Liver (tissue), 9 donors: ENCODE data around the gene GALNTL6. TPM values are rescaled to one million over a fixed set of nuclear protein-coding genes. Genes with fewer than 3 reads are reported as not detected.

Experiments
- DNase-seq: peaks from one replicate; pipeline ENCODE4 v3.0.0-alpha.2; 2017; ENCODE audit warnings: low spot score
- H3K27ac ChIP-seq, 2 donors: one replicate each; pipeline ENCODE4 v1.7.0; 2013; ENCODE audit warnings: inconsistent platforms in 2 of 2, low read length in 2 of 2, control low read depth in 1 of 2, low read depth in 1 of 2, mild to moderate bottlenecking in 1 of 2
- H3K27me3 ChIP-seq, 4 donors: one replicate each; pipeline versions ENCODE4 v1.6.1 to v1.7.0; 2013; ENCODE audit warnings: low read length in 3 of 4, inconsistent platforms in 1 of 4, mild to moderate bottlenecking in 1 of 4, moderate library complexity in 1 of 4; ENCODE audit not compliant: control insufficient read depth in 4 of 4, insufficient read depth in 4 of 4
- H3K36me3 ChIP-seq, 4 donors: one replicate each; pipeline versions ENCODE4 v1.6.1 to v1.7.0; 2013; ENCODE audit warnings: low read length in 3 of 4, mild to moderate bottlenecking in 3 of 4, low read depth in 1 of 4, moderate library complexity in 1 of 4; ENCODE audit not compliant: control insufficient read depth in 4 of 4, insufficient read depth in 3 of 4
- H3K4me1 ChIP-seq, 4 donors: one replicate each; pipeline versions ENCODE4 v1.6.1 to v1.7.0; 2013; ENCODE audit warnings: low read length in 3 of 4, mild to moderate bottlenecking in 3 of 4, moderate library complexity in 1 of 4; ENCODE audit not compliant: control insufficient read depth in 4 of 4, insufficient read depth in 4 of 4
- H3K4me3 ChIP-seq, 3 donors: one replicate each; pipeline versions ENCODE4 v1.6.1 to v1.7.0; 2013; ENCODE audit warnings: low read length in 3 of 3, control low read depth in 1 of 3, low read depth in 1 of 3, mild to moderate bottlenecking in 1 of 3
- H3K9ac ChIP-seq, 2 donors: one replicate each; pipeline ENCODE4 v1.7.0; 2013; ENCODE audit warnings: low read length in 2 of 2, mild to moderate bottlenecking in 2 of 2, moderate library complexity in 2 of 2, control low read depth in 1 of 2, low read depth in 1 of 2
- H3K9me3 ChIP-seq, 4 donors: one replicate each; pipeline versions ENCODE4 v1.6.1 to v1.7.0; 2013; ENCODE audit warnings: low read length in 3 of 4; ENCODE audit not compliant: control insufficient read depth in 4 of 4
- EGR1 ChIP-seq, 2 donors: IDR thresholded peaks; 2 replicates each; pipeline ENCODE4 v1.6.1; 2016 to 2018; ENCODE audit warnings: antibody characterized with exemption in 2 of 2, low read depth in 2 of 2
- FOXA1 ChIP-seq: IDR thresholded peaks from 2 replicates; pipeline ENCODE4 v1.6.1; 2016; ENCODE audit warnings: antibody characterized with exemption
- FOXA2 ChIP-seq: IDR thresholded peaks from 2 replicates; pipeline ENCODE4 v1.6.1; 2016; ENCODE audit warnings: antibody characterized with exemption
- GABPA ChIP-seq, 2 donors: IDR thresholded peaks in 1 of 2; conservative IDR thresholded peaks in 1 of 2; 2 replicates each; pipeline ENCODE4 v1.6.1; 2016; ENCODE audit warnings: antibody characterized with exemption in 2 of 2, mild to moderate bottlenecking in 1 of 2, moderate library complexity in 1 of 2
- HNF4A ChIP-seq, 2 donors: conservative IDR thresholded peaks; 2 replicates each; pipeline ENCODE4 v1.6.1; 2016; ENCODE audit warnings: antibody characterized with exemption in 2 of 2, mild to moderate bottlenecking in 2 of 2
- HNF4G ChIP-seq: IDR thresholded peaks from 2 replicates; pipeline ENCODE4 v1.6.1; 2016; ENCODE audit warnings: antibody characterized with exemption
- JUND ChIP-seq, 2 donors: IDR thresholded peaks; 2 replicates each; pipeline ENCODE4 v1.6.1; 2016; ENCODE audit warnings: antibody characterized with exemption in 2 of 2
- NR2F2 ChIP-seq: IDR thresholded peaks from 2 replicates; pipeline ENCODE4 v1.6.1; 2016; ENCODE audit warnings: antibody characterized with exemption
- RAD21 ChIP-seq, 2 donors: IDR thresholded peaks; 2 replicates each; pipeline ENCODE4 v1.6.1; 2016; ENCODE audit warnings: antibody characterized with exemption in 2 of 2, mild to moderate bottlenecking in 2 of 2
- RXRA ChIP-seq, 2 donors: IDR thresholded peaks; 2 replicates each; pipeline ENCODE4 v1.6.1; 2017 to 2018; ENCODE audit warnings: antibody characterized with exemption in 2 of 2, mild to moderate bottlenecking in 1 of 2
- SP1 ChIP-seq: IDR thresholded peaks from 2 replicates; pipeline ENCODE4 v1.6.1; 2018; ENCODE audit warnings: antibody characterized with exemption, mild to moderate bottlenecking
- TAF1 ChIP-seq: conservative IDR thresholded peaks from 2 replicates; pipeline ENCODE4 v1.6.1; 2016; ENCODE audit warnings: antibody characterized with exemption, mild to moderate bottlenecking
- YY1 ChIP-seq: IDR thresholded peaks from 2 replicates; pipeline ENCODE4 v1.6.1; 2016; ENCODE audit warnings: antibody characterized with exemption, mild to moderate bottlenecking
- WGBS: extraction: QIAGEN DNeasy Blood & Tissue Kit; methylation state at CpG from one replicate; pipeline ENCODE4 v1.1.7; 2013; 5-methylcytosine and 5-hydroxymethylcytosine counted together
- polyA plus RNA-seq, 2 donors: library from polyadenylated mRNA; stranded (reverse) in 1 of 2; unstranded in 1 of 2; fragments of 200-250 nt in 1 of 2; fragments of >200 nt in 1 of 2; fragmentation: Nextera tagmentation in 1 of 2; extraction: Ambion mirVana in 1 of 2; gene quantifications; one replicate each; pipeline versions ENCODE4 v1.2.1 to v1.2.3, GENCODE V29; 2013 to 2015
- total RNA-seq, 2 donors: library from RNA; depleted of rRNA; stranded (reverse); fragments of >200 nt; gene quantifications; one replicate each; pipeline ENCODE4 v1.2.3, GENCODE V29; 2014
- TF ChIP-seq, protein P1 (sequence below): fragments of 150-350 bp; IDR thresholded peaks from 2 replicates; pipeline ENCODE4 v1.5.1; 2017; ENCODE audit warnings: improper control_type of control experiment, low read depth, low read length; ENCODE audit not compliant: missing input control
- TF ChIP-seq, protein P2 (sequence below): IDR thresholded peaks from 2 replicates; pipeline ENCODE4 v1.6.1; 2016; ENCODE audit warnings: antibody characterized with exemption
- TF ChIP-seq, protein P3 (sequence below): IDR thresholded peaks from 2 replicates; pipeline ENCODE4 v1.6.1; 2016; ENCODE audit warnings: antibody characterized with exemption
- donor health status: healthy.
- donor health status: healthy.
- donor health status: healthy.
- donor health status: healthy.
- donor health status: healthy.

GALNTL6 gene
- total and polyA plus RNA-seq, 4 donors = 0.06 to 0.08 TPM; not detected in 2

DNA sequence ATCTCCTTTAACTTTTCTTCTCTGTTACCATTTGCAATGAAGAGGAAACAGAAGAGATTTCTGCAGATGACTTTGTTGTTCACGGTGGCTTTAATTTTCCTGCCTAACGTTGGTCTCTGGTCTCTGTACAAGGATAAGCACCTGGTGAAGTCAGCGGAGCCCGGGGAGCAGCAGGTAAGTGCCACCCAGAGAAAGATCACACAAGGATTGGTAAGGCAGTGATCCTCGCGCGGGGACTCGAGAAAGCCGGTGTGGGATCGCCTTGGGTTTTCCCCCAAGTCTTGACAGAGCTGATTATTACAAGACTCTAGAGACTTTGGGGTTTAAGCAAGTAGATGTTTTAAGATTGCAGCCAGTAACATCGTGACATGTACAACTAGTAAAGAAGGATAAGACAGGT lies 1.3 kb downstream of the GALNTL6 start:
- TF ChIP-seq YY1 = no peak
- TF ChIP-seq, protein P1, sequence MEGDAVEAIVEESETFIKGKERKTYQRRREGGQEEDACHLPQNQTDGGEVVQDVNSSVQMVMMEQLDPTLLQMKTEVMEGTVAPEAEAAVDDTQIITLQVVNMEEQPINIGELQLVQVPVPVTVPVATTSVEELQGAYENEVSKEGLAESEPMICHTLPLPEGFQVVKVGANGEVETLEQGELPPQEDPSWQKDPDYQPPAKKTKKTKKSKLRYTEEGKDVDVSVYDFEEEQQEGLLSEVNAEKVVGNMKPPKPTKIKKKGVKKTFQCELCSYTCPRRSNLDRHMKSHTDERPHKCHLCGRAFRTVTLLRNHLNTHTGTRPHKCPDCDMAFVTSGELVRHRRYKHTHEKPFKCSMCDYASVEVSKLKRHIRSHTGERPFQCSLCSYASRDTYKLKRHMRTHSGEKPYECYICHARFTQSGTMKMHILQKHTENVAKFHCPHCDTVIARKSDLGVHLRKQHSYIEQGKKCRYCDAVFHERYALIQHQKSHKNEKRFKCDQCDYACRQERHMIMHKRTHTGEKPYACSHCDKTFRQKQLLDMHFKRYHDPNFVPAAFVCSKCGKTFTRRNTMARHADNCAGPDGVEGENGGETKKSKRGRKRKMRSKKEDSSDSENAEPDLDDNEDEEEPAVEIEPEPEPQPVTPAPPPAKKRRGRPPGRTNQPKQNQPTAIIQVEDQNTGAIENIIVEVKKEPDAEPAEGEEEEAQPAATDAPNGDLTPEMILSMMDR = no peak
- TF ChIP-seq FOXA1 = no peak
- no peak overlapping the region for H3K27ac ChIP-seq
- H3K27me3 ChIP-seq = peaks cover 0 to 13% (median 4%) of the 10 kb centered on the region in 4 donors
- 39% methylated on average over 11 of the region's 11 CpGs for WGBS
- H3K36me3 ChIP-seq = no peaks in the 10 kb centered on the region
- H3K4me3 ChIP-seq = no peak overlapping the region
- DNase-seq = no peak
- H3K4me1 ChIP-seq = peaks cover 0 to 14% (median under 1%) of the 10 kb centered on the region in 4 donors
- no peaks in the 10 kb centered on the region for H3K9me3 ChIP-seq
- H3K9ac ChIP-seq = no peak overlapping the region

DNA sequence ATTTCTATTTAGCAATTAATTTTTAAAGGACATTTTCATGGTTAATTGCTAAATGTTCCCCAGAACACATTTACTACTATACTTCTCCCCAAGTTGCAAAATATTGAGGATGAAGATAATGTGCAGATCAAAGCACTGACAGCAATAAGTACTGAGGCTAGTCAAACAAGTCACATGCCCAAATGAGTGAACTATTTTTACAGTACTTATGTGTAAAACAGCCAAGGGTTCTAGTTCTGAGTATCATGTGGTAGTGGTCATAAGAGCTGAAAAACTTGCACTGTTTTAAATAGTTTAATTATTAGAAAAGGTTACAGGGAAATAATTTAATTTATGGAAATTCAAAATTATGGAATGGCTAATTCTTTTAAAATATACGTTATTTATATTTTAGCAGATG lies 3.8 kb downstream of the GALNTL6 start:
- H3K27ac ChIP-seq = no peak overlapping the region
- no peaks in the 10 kb centered on the region for H3K9me3 ChIP-seq
- H3K27me3 ChIP-seq = peaks cover 0 to 10% (median 4%) of the 10 kb centered on the region in 4 donors
- no peak for TF ChIP-seq FOXA2
- no peak for TF ChIP-seq RXRA (IDR thresholded peaks at IDR 0.05)
- no peak for TF ChIP-seq HNF4G
- no peak for TF ChIP-seq EGR1 (IDR thresholded peaks at IDR 0.05; ENCODE audit: low read depth in 2 of 2)
- no peak for TF ChIP-seq HNF4A (conservative IDR thresholded peaks at IDR 0.05)
- TF ChIP-seq RAD21 (IDR thresholded peaks at IDR 0.05) = no peak
- no peak for TF ChIP-seq GABPA (IDR thresholded peaks at IDR 0.05 in 1 of 2, conservative IDR thresholded peaks at IDR 0.05 in 1 of 2)
- TF ChIP-seq TAF1 = no peak
- no peak for TF ChIP-seq FOXA1
- TF ChIP-seq, protein P1 = no peak
- TF ChIP-seq JUND (IDR thresholded peaks at IDR 0.05) = no peak
- no peak for TF ChIP-seq SP1
- no peak for TF ChIP-seq NR2F2
- TF ChIP-seq, protein P2, sequence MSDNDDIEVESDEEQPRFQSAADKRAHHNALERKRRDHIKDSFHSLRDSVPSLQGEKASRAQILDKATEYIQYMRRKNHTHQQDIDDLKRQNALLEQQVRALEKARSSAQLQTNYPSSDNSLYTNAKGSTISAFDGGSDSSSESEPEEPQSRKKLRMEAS = no peak
- TF ChIP-seq, protein P3, sequence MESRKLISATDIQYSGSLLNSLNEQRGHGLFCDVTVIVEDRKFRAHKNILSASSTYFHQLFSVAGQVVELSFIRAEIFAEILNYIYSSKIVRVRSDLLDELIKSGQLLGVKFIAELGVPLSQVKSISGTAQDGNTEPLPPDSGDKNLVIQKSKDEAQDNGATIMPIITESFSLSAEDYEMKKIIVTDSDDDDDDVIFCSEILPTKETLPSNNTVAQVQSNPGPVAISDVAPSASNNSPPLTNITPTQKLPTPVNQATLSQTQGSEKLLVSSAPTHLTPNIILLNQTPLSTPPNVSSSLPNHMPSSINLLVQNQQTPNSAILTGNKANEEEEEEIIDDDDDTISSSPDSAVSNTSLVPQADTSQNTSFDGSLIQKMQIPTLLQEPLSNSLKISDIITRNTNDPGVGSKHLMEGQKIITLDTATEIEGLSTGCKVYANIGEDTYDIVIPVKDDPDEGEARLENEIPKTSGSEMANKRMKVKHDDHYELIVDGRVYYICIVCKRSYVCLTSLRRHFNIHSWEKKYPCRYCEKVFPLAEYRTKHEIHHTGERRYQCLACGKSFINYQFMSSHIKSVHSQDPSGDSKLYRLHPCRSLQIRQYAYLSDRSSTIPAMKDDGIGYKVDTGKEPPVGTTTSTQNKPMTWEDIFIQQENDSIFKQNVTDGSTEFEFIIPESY = no peak
- H3K9ac ChIP-seq = no peak overlapping the region
- H3K4me3 ChIP-seq = no peak overlapping the region
- H3K36me3 ChIP-seq = no peaks in the 10 kb centered on the region
- peaks cover 0 to 14% (median under 1%) of the 10 kb centered on the region in 4 donors for H3K4me1 ChIP-seq
- WGBS = 67% methylated on average over 1 of the region's 1 CpG
- no peak for DNase-seq
